ENCODE measurements around the gene MBD2.

- TF ChIP-seq CTCF (IDR thresholded peaks at IDR 0.05) (no peak), POLR2A (IDR thresholded peaks at IDR 0.05) (no peak)
Measured at GRCh38 chr18:54193786-54194185, 30.7 kb downstream of the MBD2 start.
